Measurements from ENCODE around the gene PCNX2.

PCNX2 gene

GRCh38 chr1:233326811-233327650, 31.5 kb upstream of the PCNX2 start (continued):
- TF ChIP-seq HIC1 (tag by site-specific recombination; IDR thresholded peaks at IDR 0.05) (peak; percentile 83), ZNF510 (tag by site-specific recombination; IDR thresholded peaks at IDR 0.05; ENCODE audit: insufficient replicate concordance) (no peak), ZNF596 (tag by site-specific recombination; IDR thresholded peaks at IDR 0.05) (no peak), ZIC2 (tag by site-specific recombination; IDR thresholded peaks at IDR 0.05) (peak; percentile 30), ZNF791 (tag by site-specific recombination; IDR thresholded peaks at IDR 0.05) (no peak), ZNF138 (tag by site-specific recombination; IDR thresholded peaks at IDR 0.05; ENCODE audit: borderline replicate concordance) (no peak), SCRT2 (tag by site-specific recombination; IDR thresholded peaks at IDR 0.05) (0 out of 2 replicates have a peak, but pooled peaks have one; percentile 11), ZNF792 (tag by site-specific recombination; IDR thresholded peaks at IDR 0.05) (no peak), WT1 (tag by site-specific recombination; IDR thresholded peaks at IDR 0.05) (peak; percentile 73), ZNF248 (tag by site-specific recombination; IDR thresholded peaks at IDR 0.05) (no peak), ZNF366 (tag by site-specific recombination; conservative IDR thresholded peaks at IDR 0.05) (peak; percentile 85), ZNF280D (tag by site-specific recombination; IDR thresholded peaks at IDR 0.05) (peak; percentile 46; the same call in 1 of the 2 replicates), TCF7L2 (IDR thresholded peaks at IDR 0.05; ENCODE audit: borderline replicate concordance, low read depth, low read length) (no peak), ZNF223 (tag by site-specific recombination; IDR thresholded peaks at IDR 0.05) (no peak), ZNF621 (tag by site-specific recombination; IDR thresholded peaks at IDR 0.05) (no peak), INSM2 (tag by site-specific recombination; IDR thresholded peaks at IDR 0.05) (0 out of 2 replicates have a peak, but pooled peaks have one; percentile 71), ZNF555 (tag by site-specific recombination; conservative IDR thresholded peaks at IDR 0.05) (no peak), ZSCAN18 (tag by site-specific recombination; IDR thresholded peaks at IDR 0.05) (no peak; the same call in 1 of the 2 replicates), ZSCAN16 (tag by site-specific recombination; IDR thresholded peaks at IDR 0.05) (no peak), PATZ1 (tag by site-specific recombination; IDR thresholded peaks at IDR 0.05) (peak; percentile 96), ZNF692 (tag by site-specific recombination; IDR thresholded peaks at IDR 0.05) (peak; percentile 90), OVOL3 (tag by site-specific recombination; IDR thresholded peaks at IDR 0.05) (no peak), ZFP3 (tag by site-specific recombination; IDR thresholded peaks at IDR 0.05; ENCODE audit: low read depth) (no peak), ZNF398 (tag by site-specific recombination; IDR thresholded peaks at IDR 0.05) (peak; percentile 89), ZNF529 (tag by site-specific recombination; IDR thresholded peaks at IDR 0.05; ENCODE audit: insufficient replicate concordance) (no peak)
